ENCODE data around the gene CIDEC. TPM values are rescaled to one million over a fixed set of nuclear protein-coding genes. Genes with fewer than 3 reads are reported as not detected.
A peak's percentile ranks its signal among the peaks of the same experiment; 100 is the strongest.

CIDEC gene
- total and polyA plus RNA-seq, 8 donors, result 0.18 to 0.68 (median 0.27) TPM; not detected in 4

DNA sequence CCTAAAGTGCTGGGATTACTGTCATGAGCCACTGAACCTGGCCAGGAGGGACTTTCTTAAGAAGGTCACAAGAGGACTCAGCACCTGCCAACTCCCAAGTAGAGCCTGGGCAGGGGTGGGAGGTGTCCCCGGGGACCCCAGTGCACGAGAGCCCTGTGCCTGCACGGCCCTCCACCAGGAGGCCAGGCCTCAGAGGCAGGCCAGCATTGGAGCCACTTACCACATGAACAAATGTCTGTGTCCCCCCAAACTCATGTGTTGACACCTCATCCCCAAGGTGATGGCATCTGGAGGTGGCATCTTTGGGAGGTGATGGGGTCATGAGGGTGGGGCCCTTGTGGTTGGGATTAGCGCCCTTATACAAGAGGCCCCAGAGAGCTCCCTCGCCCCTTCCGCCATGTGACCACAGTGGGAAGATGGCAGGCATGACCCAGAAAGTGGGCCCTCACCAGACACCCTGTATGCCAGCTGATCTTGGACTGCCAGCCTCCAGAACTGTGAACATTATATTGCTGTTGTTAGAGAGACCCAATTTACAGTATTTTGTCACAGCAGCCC, 33.0 kb downstream of the CIDEC start:
- TF ChIP-seq, protein P1, sequence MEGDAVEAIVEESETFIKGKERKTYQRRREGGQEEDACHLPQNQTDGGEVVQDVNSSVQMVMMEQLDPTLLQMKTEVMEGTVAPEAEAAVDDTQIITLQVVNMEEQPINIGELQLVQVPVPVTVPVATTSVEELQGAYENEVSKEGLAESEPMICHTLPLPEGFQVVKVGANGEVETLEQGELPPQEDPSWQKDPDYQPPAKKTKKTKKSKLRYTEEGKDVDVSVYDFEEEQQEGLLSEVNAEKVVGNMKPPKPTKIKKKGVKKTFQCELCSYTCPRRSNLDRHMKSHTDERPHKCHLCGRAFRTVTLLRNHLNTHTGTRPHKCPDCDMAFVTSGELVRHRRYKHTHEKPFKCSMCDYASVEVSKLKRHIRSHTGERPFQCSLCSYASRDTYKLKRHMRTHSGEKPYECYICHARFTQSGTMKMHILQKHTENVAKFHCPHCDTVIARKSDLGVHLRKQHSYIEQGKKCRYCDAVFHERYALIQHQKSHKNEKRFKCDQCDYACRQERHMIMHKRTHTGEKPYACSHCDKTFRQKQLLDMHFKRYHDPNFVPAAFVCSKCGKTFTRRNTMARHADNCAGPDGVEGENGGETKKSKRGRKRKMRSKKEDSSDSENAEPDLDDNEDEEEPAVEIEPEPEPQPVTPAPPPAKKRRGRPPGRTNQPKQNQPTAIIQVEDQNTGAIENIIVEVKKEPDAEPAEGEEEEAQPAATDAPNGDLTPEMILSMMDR (IDR thresholded peaks at IDR 0.05), result no peak
- Histone ChIP-seq H3K27ac (no peak overlapping the region), H3K4me1 (peaks cover 10 to 22% of the 10 kb centered on the region in 2 donors), H3K4me3 (no peak overlapping the region), H3K27me3 (no peaks in the 10 kb centered on the region), H3K9me3 (no peaks in the 10 kb centered on the region), H3K36me3 (no peaks in the 10 kb centered on the region)
- ATAC-seq (no peak), DNase-seq (no peak)
- intact Hi-C loops (cut with DNase I), result no loop called here

DNA sequence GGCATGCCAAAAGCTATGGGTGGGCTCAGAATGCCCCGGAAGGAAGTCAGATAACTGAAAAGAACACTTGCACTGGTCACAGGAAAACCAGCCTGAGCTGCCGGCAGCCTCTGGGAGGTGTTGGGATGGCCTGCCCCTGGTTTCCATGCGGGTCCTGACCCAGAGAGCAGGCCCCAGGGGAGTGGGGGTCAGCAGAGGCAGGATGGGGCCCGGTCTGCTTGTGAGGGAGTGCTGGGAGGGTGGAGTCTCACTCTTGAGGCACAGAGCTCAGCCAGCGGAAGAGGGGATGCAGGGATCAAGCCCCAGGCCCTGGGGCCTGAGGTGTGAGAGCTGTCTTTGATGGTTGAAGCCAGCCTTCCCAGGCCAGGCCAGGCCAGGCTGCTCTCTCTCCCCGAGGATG, 33.8 kb downstream of the CIDEC start:
- intact Hi-C loops (cut with DNase I), result no loop called here
- Histone ChIP-seq H3K9me3 (no peaks in the 10 kb centered on the region), H3K36me3 (peaks cover 0 to 6% of the 10 kb centered on the region in 2 donors), H3K27ac (no peak overlapping the region), H3K27me3 (no peaks in the 10 kb centered on the region), H3K4me3 (no peak overlapping the region), H3K4me1 (peaks cover 10 to 22% of the 10 kb centered on the region in 2 donors)
- DNase-seq (no peak), ATAC-seq (no peak)
- TF ChIP-seq, protein P1 (IDR thresholded peaks at IDR 0.05), result no peak

DNA sequence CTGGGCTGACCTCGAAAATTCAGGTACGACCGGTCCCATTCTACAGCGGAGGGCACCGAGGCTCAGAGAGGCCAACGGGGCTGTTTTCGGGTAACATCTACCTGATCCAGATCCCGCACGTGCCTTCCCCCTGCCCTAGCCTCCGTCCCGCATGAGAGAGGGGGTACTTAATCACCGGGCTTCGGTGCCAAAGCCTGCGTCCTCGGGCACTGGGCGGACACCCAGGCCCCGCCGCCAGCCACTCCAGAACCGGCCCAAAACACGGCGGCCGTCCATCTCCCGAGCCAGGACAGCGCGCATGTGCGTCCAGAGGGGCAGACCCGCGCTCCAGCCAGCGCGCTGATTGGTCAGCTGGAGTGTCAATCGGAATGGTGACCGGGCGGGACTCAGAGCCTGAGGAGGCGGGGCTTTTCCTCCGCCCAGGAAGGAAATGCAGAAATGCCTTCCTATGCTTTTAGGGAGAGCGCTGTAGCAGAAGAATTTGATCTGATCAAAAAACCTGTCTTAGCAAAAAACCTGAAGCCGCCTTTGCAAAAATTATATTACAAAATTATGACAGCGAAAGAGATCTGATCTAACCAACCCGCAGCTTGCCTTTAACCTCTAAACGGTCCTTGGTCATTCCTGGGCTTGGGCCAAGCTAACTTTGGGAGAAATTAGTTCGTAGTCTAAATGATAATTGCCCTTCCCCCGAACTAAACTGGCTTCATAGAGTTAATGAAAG, 36.2 kb downstream of the CIDEC start, which contains the start of gene RPUSD3:
Gene RPUSD3 (minus strand): TSS at position 294 of the 724 bp plus-strand sequence. CDS start 18 bp downstream, at position 276.
- Histone ChIP-seq H3K4me3 (peak within 1 kb of the TSS; percentile 79 to 82), H3K27ac (peak within 1 kb of the TSS; percentile 74 to 79), H3K4me1 (peaks cover 10 to 21% of the 10 kb centered on the region in 2 donors), H3K27me3 (no peaks in the 10 kb centered on the region), H3K9me3 (no peaks in the 10 kb centered on the region), H3K36me3 (peaks cover 0 to 30% of the 10 kb centered on the region in 2 donors)
- peak; percentile 98 to 99 (median 98) for DNase-seq
- ATAC-seq, result peak; percentile 99
- TF ChIP-seq, protein P1 (IDR thresholded peaks at IDR 0.05), result no peak
- intact Hi-C loops (cut with DNase I), result no loop called here

DNA sequence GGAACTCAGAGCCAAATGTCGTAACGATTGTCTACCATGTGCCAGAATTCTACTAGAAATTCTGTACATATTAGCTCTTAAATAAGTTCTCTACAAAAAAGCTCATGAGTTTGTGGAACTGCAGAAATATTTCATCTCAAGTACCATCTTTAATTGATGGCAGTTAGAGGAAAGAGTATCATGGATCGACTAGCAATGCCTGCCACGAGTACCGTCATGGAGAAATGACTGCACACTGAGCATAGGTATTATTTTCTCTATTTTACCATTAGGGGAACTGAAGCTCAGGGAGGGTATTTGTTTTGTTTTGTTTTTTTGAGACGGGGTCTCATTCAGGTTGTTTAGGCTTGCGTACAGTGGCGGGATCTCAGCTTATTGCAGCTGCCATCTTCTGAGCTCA, 39.0 kb downstream of the CIDEC start:
- ATAC-seq (no peak), DNase-seq (no peak)
- H3K4me1 ChIP-seq, result peaks cover 10 to 21% of the 10 kb centered on the region in 2 donors
- no peaks in the 10 kb centered on the region for H3K27me3 ChIP-seq
- H3K36me3 ChIP-seq, result peaks cover 0 to 38% of the 10 kb centered on the region in 2 donors
- no peak overlapping the region for H3K4me3 ChIP-seq
- no peak overlapping the region for H3K27ac ChIP-seq
- H3K9me3 ChIP-seq, result no peaks in the 10 kb centered on the region
- TF ChIP-seq, protein P1 (IDR thresholded peaks at IDR 0.05), result no peak
- intact Hi-C loops (cut with DNase I), result no loop called here

DNA sequence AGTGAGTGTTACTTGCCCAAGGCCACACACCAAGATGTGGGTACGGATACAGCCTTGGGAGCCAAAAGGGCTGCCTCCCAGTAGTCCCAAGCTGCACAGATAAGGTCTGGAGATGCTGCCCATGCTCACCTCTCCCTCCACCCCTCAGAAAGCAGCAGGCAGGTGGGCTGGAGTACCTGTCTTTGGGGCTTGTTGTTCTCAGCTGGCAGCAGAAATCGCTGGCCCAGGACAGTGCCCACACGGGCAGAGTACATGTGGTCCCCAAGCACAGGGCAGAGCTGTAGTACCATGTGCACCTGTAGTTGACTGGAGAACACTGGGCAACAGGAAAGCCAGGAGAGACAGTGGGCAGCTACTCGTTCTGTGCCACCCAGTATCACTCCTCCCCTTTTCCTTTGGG, 41.2 kb downstream of the CIDEC start:
- ATAC-seq (no peak), DNase-seq (no peak)
- Histone ChIP-seq H3K27me3 (no peaks in the 10 kb centered on the region), H3K4me1 (peaks cover 7 to 16% of the 10 kb centered on the region in 2 donors), H3K27ac (no peak overlapping the region), H3K4me3 (no peak overlapping the region), H3K36me3 (peaks cover 0 to 59% of the 10 kb centered on the region in 2 donors), H3K9me3 (no peaks in the 10 kb centered on the region)
- intact Hi-C loops (cut with DNase I), result no loop called here
- TF ChIP-seq, protein P1 (IDR thresholded peaks at IDR 0.05), result no peak
